GM19452 (cell line): Measurements from ENCODE around the gene FKBP5.
"Not testable (repeated sequence)": the region's sequence is repeated elsewhere in the genome, so short reads cannot be mapped to it uniquely, and the experiment has no call there.

ENCODE experiments used
- ATAC-seq: cut with Tn5 transposase; IDR thresholded peaks from one replicate; pipeline ENCODE4 v1.9.1; 2021; ENCODE audit not compliant: unreplicated experiment

FKBP5 gene

GRCh38 chr6:35688605-35689322, at the start of gene FKBP5:
TSS of gene FKBP5 (minus strand) at chr6:35688915. CDS start at chr6:35642824, 46,091 bp downstream.
- ATAC-seq: peak; percentile 84

DNA sequence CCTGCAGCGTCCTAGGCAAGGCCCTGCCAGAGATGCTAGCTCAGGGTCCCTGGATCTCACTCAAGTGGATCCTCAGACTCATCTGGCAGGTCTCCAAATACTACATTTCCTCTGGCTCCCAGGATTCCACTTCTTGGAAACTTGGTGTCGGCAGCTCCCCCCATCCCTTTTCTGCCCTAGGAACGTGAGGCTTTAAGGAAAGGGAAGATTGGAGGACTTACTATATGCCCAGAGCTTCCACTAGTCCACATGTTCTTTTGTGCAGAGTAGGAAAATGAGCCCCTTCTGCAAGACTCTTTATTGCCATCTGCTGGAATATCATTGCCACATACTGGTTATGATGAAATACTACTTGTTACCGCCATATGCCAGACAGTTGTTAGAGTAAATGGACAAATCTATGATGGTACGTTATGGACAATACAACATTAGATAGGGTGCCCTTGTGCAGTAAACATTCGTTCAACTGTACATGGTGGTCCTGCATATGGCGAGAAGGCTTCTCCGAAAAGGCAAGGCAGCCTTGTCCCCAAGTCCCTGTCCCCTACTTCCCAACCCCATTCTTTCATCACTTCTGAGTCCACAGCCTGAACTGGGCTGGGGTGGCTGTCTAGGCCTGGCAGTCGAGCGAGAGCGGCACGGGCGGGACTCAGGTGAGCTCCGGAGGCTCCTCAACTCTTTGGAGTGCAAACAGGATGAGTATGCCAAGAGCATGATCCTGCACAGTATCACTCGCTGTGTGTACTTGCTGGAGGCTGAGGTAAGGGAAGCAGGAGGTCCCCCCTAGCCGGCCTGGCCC, 48.9 kb upstream of the FKBP5 start:
- no peak for ATAC-seq

- no peak for ATAC-seq
These were observed 48.3 kb upstream of the FKBP5 start, which contains the start of gene ARMC12 for GRCh38 chr6:35736982-35737412. TSS of gene ARMC12 (plus strand) at chr6:35737032. CDS start at chr6:35737109, 77 bp downstream.

GRCh38 chr6:35736253-35736894, 47.7 kb upstream of the FKBP5 start:
- no peak for ATAC-seq

DNA sequence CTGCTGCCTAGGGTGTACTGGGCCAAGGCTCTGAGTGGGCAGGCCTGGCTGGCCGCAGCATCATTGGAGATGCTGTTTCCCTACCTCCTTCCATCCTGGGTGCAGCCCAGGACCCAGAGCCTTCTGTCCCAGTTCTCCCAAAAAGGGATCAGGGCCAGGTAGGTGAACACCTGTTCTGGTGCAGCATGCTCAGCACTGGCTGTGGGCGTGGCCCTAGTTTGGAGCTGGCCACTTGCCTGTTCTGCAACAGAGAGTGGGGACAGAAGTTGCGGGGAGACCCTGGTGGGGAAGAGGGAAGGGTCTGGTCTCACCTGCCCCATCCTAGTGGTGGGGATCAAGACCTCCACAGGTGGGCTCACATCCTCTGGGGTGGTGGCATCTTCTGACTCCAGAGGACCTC, 46.7 kb upstream of the FKBP5 start:
- no peak for ATAC-seq

GRCh38 chr6:35734319-35734718, 45.6 kb upstream of the FKBP5 start:
- ATAC-seq: not testable (repeated sequence)

GRCh38 chr6:35733633-35734032, 44.9 kb upstream of the FKBP5 start:
- ATAC-seq: no peak

- peak; percentile 50 for ATAC-seq
These were observed 43.2 kb upstream of the FKBP5 start for GRCh38 chr6:35731736-35732532.

DNA sequence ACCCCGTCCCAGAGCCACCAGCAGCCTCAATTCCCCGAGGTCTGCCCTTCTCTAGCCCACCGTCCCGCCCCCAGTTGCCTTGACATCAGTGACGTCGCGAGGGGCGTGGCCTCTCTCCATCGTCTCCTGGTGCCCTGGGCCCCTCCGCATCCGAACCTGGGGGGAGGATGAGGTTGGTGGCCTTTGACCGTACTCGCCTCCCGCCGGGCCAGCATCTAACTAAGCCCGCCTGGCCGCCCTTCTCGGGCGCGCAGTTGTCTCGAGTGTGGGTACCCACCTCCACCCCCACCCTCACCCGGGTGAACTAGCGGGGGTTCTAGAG, 42.7 kb upstream of the FKBP5 start:
- ATAC-seq: peak; percentile 42

GRCh38 chr6:35730745-35731413, 42.2 kb upstream of the FKBP5 start:
- no peak for ATAC-seq

DNA sequence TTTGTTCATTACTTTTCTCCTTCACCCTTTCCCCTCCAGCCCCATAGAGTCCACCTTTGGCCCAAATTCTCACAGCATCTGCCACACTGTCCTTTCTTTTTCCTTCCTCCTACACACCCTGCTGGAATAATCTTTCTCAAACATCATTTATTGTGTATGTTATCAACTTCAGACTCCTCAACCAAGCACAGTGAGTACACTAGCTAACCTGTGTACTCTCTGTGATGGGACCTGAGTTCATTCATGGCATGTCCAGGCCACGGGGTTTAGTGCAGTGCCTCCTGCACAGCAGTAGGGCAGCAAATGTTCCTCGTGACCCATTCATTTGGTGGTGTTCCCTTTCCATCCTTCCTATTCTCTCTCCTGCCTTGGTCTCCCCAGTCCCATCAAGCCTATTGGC, 41.0 kb upstream of the FKBP5 start:
- ATAC-seq: no peak

GRCh38 chr6:35728683-35729678, 40.3 kb upstream of the FKBP5 start:
- ATAC-seq: no peak

GRCh38 chr6:35727935-35728682, 39.4 kb upstream of the FKBP5 start:
- ATAC-seq: peak; percentile 41

GRCh38 chr6:35727231-35727934, 38.7 kb upstream of the FKBP5 start:
- ATAC-seq: peak; percentile 12

- ATAC-seq: no peak
These were observed 37.2 kb upstream of the FKBP5 start for GRCh38 chr6:35725721-35726438.

GRCh38 chr6:35725081-35725708, 36.5 kb upstream of the FKBP5 start:
- ATAC-seq: no peak

GRCh38 chr6:35724471-35724870, 35.8 kb upstream of the FKBP5 start:
- no peak for ATAC-seq
